HepG2 (cell line): Measurements from ENCODE around the gene XPO5. TPM values are rescaled to one million over a fixed set of nuclear protein-coding genes. Genes with fewer than 3 reads are reported as not detected.

Experiments
- ATF1 ChIP-seq: IDR thresholded peaks from 2 replicates; pipeline ENCODE4 v1.6.1; 2016; ENCODE audit warnings: mild to moderate bottlenecking, control low read depth
- ELF3 ChIP-seq: IDR thresholded peaks from 2 replicates; pipeline ENCODE4 v1.6.1; 2016; ENCODE audit warnings: missing genetic modification reagents, missing compliant biosample characterization
- ELF4 ChIP-seq: sonication (generic); formaldehyde crosslinking; IDR thresholded peaks from 2 replicates; pipeline ENCODE4 v1.5.0; 2020; ENCODE audit warnings: missing genetic modification reagents, mild to moderate bottlenecking, moderate library complexity, borderline replicate concordance
- FOXP4 ChIP-seq: sonication (generic); formaldehyde crosslinking; IDR thresholded peaks from 2 replicates; pipeline ENCODE4 v1.4.0; 2020; ENCODE audit warnings: missing genetic modification reagents
- GATAD2A ChIP-seq: IDR thresholded peaks from 2 replicates; pipeline ENCODE4 v1.6.1; 2016
- MTA1 ChIP-seq: sonication (generic); formaldehyde crosslinking; IDR thresholded peaks from 2 replicates; pipeline ENCODE4 v1.4.0; 2020; ENCODE audit warnings: missing genetic modification reagents, mild to moderate bottlenecking, borderline replicate concordance
- NFYB ChIP-seq: sonication (generic); formaldehyde crosslinking; IDR thresholded peaks from 2 replicates; pipeline ENCODE4 v1.4.0; 2020; ENCODE audit warnings: missing genetic modification reagents
- NONO ChIP-seq, 2 experiments: fragments of 450-650 bp in 1 of 2; sonication (generic) in 1 of 2; formaldehyde crosslinking in 1 of 2; IDR thresholded peaks in 1 of 2; conservative IDR thresholded peaks in 1 of 2; 2 replicates each; pipeline versions ENCODE4 v1.6.1 to v1.8.0; 2017 to 2022; ENCODE audit warnings: mild to moderate bottlenecking in 1 of 2, missing genetic modification reagents in 1 of 2, moderate library complexity in 1 of 2
- PITX1 ChIP-seq: sonication (generic); formaldehyde crosslinking; IDR thresholded peaks from 2 replicates; pipeline ENCODE4 v1.5.1; 2020; ENCODE audit warnings: mild to moderate bottlenecking, missing genetic modification reagents
- PRPF4 ChIP-seq: fragments of 200-400 bp; formaldehyde crosslinking; IDR thresholded peaks from 2 replicates; pipeline ENCODE4 v1.6.1; 2016; ENCODE audit warnings: low read length, low read depth; ENCODE audit not compliant: poor library complexity, severe bottlenecking
- TEAD3 ChIP-seq: optimal IDR thresholded peaks from 2 replicates; pipeline ENCODE3; 2016; ENCODE audit warnings: borderline replicate concordance
- ZHX1 ChIP-seq: sonication (generic); formaldehyde crosslinking; IDR thresholded peaks from 2 replicates; pipeline ENCODE4 v1.8.1; 2022; ENCODE audit warnings: low read depth, mild to moderate bottlenecking, missing genetic modification reagents
- ZNF251 ChIP-seq: sonication (generic); formaldehyde crosslinking; IDR thresholded peaks from 2 replicates; pipeline ENCODE4 v1.9.0; 2021; ENCODE audit warnings: mild to moderate bottlenecking, missing genetic modification reagents
- ZNF263 ChIP-seq: sonication (generic); formaldehyde crosslinking; IDR thresholded peaks from 2 replicates; pipeline ENCODE4 v1.4.0; 2020; ENCODE audit warnings: missing genetic modification reagents
- ZNF609 ChIP-seq: sonication (generic); formaldehyde crosslinking; IDR thresholded peaks from 2 replicates; pipeline ENCODE4 v1.4.0; 2020; ENCODE audit warnings: mild to moderate bottlenecking, missing genetic modification reagents, borderline replicate concordance
- ZNF678 ChIP-seq: sonication (generic); formaldehyde crosslinking; IDR thresholded peaks from 2 replicates; pipeline ENCODE4 v1.4.0; 2020; ENCODE audit warnings: mild to moderate bottlenecking, missing genetic modification reagents
- ZNF800 ChIP-seq: sonication (generic); formaldehyde crosslinking; IDR thresholded peaks from 2 replicates; pipeline ENCODE4 v1.4.0; 2020; ENCODE audit warnings: missing genetic modification reagents
- polyA plus RNA-seq, 8 experiments: library from polyadenylated mRNA; depleted of rRNA in 3 of 8; stranded (reverse) in 7 of 8; unstranded in 1 of 8; fragments of >200 nt; fragmentation: Illumina TruSeq in 4 of 8; extraction: Trizol in 4 of 8; gene quantifications; 2 replicates each; pipeline versions ENCODE4 v1.2.1 to v1.2.3, GENCODE V29; 2011 to 2016; ENCODE audit warnings: low read depth in 4 of 8, missing spikeins in 1 of 8, mixed read lengths in 1 of 8; ENCODE audit not compliant: insufficient read depth in 1 of 8
- total RNA-seq, 5 experiments: library from RNA; depleted of rRNA; stranded (reverse); fragments of >200 nt; fragmentation: Illumina TruSeq; extraction: Trizol; gene quantifications; 2 replicates each; pipeline ENCODE4 v1.2.3, GENCODE V29; 2016; ENCODE audit warnings: low read depth in 1 of 5

Gene XPO5
- total and polyA plus RNA-seq, 2 of the 13 experiments (the other 11 are each of a cell fraction or from before 2014, with no cell fraction given): 52.2 to 68.0 TPM

GRCh38 chr6:43477235-43478007 is 98.4 kb downstream of the XPO5 start, which contains the start of gene TJAP1 (continued):
- TF ChIP-seq FOXP4 (0 out of 2 replicates have a peak, but pooled peaks have one; percentile 20), ZHX1 (CRISPR knock-in tag) (peak; percentile 75; the same call in 1 of the 2 replicates), NFYB (CRISPR knock-in tag) (no peak), ZNF263 (CRISPR knock-in tag) (no peak), GATAD2A (CRISPR knock-in tag) (peak; percentile 51; the same call in 1 of the 2 replicates), ELF4 (CRISPR knock-in tag) (no peak), PITX1 (CRISPR knock-in tag) (peak; percentile 85), MTA1 (peak; percentile 87; the same call in 1 of the 2 replicates), ZNF609 (CRISPR knock-in tag) (peak; percentile 63; the same call in 1 of the 2 replicates), TEAD3 (CRISPR knock-in tag) (peak; percentile 46), ZNF800 (CRISPR knock-in tag) (no peak), ZNF678 (0 out of 2 replicates have a peak, but pooled peaks have one; percentile 45), ZNF251 (0 out of 2 replicates have a peak, but pooled peaks have one; percentile 53), NONO (IDR thresholded peaks at IDR 0.05) (no peak), NONO (CRISPR knock-in tag; conservative IDR thresholded peaks at IDR 0.05) (peak; percentile 92), ELF3 (CRISPR knock-in tag) (peak; percentile 64), ATF1 (CRISPR knock-in tag) (peak; percentile 84), PRPF4 (no peak)
